ENCODE data around the gene PIK3CG.

GRCh38 chr7:106818736-106819135 lies 46.3 kb upstream of the PIK3CG start:
- TF ChIP-seq EP300 (IDR thresholded peaks at IDR 0.05; ENCODE audit: borderline replicate concordance) (no peak), TEAD4 (IDR thresholded peaks at IDR 0.05) (no peak)

All from Ishikawa (cell line).